SU-DHL-6 (cell line): Measurements from ENCODE around the gene EBP.

Source experiments
- CTCF ChIP-seq: fragments of 200-600 bp; sonication (generic); IDR thresholded peaks from one replicate; pipeline ENCODE4 v1.5.1; 2017; ENCODE audit warnings: antibody characterized with exemption, mild to moderate bottlenecking, low read length, moderate library complexity; ENCODE audit not compliant: insufficient read depth, poor library complexity, severe bottlenecking
- EZH2phosphoT487 ChIP-seq: fragments of 200-600 bp; sonication (generic), shearing (Covaris generic); conservative IDR thresholded peaks from 2 replicates; pipeline ENCODE4 v1.6.1; 2018; ENCODE audit warnings: mild to moderate bottlenecking, antibody characterized with exemption, low read length, moderate library complexity, mixed read lengths

DNA sequence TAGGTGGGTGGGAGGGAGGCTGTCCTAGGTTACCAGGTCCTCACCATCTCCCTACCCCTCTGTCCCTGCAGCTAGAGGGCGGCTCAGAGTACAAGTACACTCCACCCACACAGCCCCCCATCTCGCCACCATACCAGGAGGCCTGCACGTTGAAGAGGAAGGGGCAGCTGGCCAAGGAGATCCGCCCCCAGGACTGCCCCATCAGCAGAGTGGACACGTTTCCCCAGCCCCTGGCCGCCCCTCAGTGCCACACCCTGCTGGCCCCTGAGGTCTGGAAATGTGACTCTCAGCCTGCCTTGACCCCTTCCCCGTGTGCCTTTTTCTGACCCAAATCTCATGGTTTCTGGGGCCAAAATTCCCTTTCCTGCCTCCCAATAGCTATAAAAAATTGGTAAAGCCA, 39.1 kb upstream of the EBP start:
- TF ChIP-seq CTCF = no peak
- no peak for TF ChIP-seq EZH2phosphoT487
